OCI-LY3 (cell line): ENCODE measurements around the gene RNGTT.

Experiments
- H2AFZ ChIP-seq: fragments of 200-600, 300-600 bp; shearing (Covaris generic); 2 replicates; pipeline ENCODE4 v1.6.0; 2014; ENCODE audit warnings: antibody characterized with exemption, low read depth, low read length
- H3K27ac ChIP-seq: fragments of 200-600, 300-600 bp; sonication (generic); 2 replicates; pipeline ENCODE4 v1.5.1; 2014; ENCODE audit warnings: mild to moderate bottlenecking, low read length, moderate library complexity, mixed read lengths
- H3K27me3 ChIP-seq: fragments of 200-600, 300-600 bp; sonication (generic); 2 replicates; pipeline ENCODE4 v1.6.1; 2014; ENCODE audit warnings: low read depth, low read length, mixed read lengths
- H3K36me3 ChIP-seq: fragments of 200-600, 300-600 bp; sonication (generic); replicated peaks from 2 replicates; pipeline ENCODE3; 2014; ENCODE audit warnings: low read depth, low read length, mixed read lengths
- H3K4me1 ChIP-seq: fragments of 300-600, 200-600 bp; sonication (generic); 2 replicates; pipeline ENCODE4 v1.6.1; 2014; ENCODE audit warnings: low read length, mixed read lengths
- H3K4me2 ChIP-seq: fragments of 200-600, 300-600 bp; sonication (generic); 2 replicates; pipeline ENCODE4 v1.6.1; 2014; ENCODE audit warnings: low read length, mixed read lengths
- H3K4me3 ChIP-seq: fragments of 300-600, 200-600 bp; sonication (generic); 2 replicates; pipeline ENCODE4 v1.5.1; 2014; ENCODE audit warnings: antibody characterized with exemption, mild to moderate bottlenecking, low read length, moderate library complexity
- H3K79me2 ChIP-seq: fragments of 300-600, 200-600 bp; shearing (Covaris generic); 2 replicates; pipeline ENCODE4 v1.6.1; 2014; ENCODE audit warnings: mild to moderate bottlenecking, low read length, mixed read lengths
- H3K9ac ChIP-seq: fragments of 300-600, 200-600 bp; shearing (Covaris generic); 2 replicates; pipeline ENCODE4 v1.6.0; 2014; ENCODE audit warnings: mild to moderate bottlenecking, low read length, moderate library complexity
- H3K9me3 ChIP-seq: fragments of 200-600, 300-600 bp; shearing (Covaris generic); 2 replicates; pipeline ENCODE4 v1.6.1; 2014; ENCODE audit warnings: low read length, mixed read lengths; ENCODE audit not compliant: insufficient read depth
- H4K20me1 ChIP-seq: fragments of 200-600, 300-600 bp; sonication (generic); 2 replicates; pipeline ENCODE4 v1.6.1; 2016; ENCODE audit warnings: low read length, mixed read lengths; ENCODE audit not compliant: insufficient read depth
- CTCF ChIP-seq: fragments of 200-600, 300-600 bp; sonication (generic); IDR thresholded peaks from 2 replicates; pipeline ENCODE4 v1.5.1; 2014; ENCODE audit warnings: antibody characterized with exemption, low read length, low read depth
- EZH2phosphoT487 ChIP-seq: fragments of 200-600 bp; shearing (Covaris generic); IDR thresholded peaks from 2 replicates; pipeline ENCODE4 v1.6.1; 2018; ENCODE audit warnings: antibody characterized with exemption, mixed run types, low read depth

The RNGTT gene

DNA sequence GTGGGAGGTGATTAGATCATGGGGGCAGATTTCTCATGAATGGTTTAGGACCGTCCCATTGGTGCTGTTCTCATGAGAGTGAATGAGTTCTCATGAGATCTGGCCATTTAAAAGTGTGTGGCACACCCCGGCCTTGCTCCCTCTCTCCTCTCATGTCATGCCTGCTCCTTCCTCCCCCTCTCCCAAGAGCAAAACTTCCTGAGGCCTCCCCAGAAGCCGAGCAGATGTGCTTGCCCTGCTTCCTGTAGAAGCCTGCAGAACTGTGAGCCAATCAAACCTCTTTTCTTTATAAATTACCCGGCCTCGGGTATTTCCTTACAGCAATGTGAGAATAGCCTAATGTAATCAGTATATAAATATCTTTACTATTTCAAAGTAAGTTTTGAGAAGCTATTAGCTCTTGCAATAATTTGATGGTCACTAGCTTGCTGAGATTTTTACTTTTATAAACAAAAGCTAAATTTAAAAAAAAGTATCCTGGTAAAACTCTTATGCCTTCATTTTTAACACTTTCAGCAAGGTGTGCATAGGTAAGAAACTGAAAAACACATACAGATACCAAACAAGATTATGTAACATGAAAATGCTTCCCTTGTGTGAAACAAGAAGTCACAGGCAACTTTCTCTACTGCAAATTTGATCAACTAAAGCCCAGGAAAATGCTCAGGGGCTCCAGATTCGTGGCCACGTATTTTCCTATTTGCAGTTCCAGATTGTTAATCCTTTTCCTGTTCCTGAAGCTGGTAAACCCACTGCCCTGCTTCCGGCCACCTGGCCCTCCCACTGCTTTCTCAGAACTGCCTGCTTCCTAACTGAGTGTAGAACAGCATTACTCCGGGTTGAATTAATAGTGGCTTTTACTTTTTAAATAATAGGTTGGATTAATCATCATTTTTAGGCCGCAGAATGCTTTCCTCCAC is 402.1 kb downstream of the RNGTT start:
- Histone ChIP-seq H3K27me3 (no peaks in the 10 kb centered on the region), H3K79me2 (no peaks in the 10 kb centered on the region), H3K4me1 (no peaks in the 10 kb centered on the region), H3K9ac (no peak overlapping the region), H3K9me3 (no peaks in the 10 kb centered on the region), H2AFZ (no peak overlapping the region), H3K4me2 (no peak overlapping the region), H3K36me3 (no peaks in the 10 kb centered on the region), H4K20me1 (no peaks in the 10 kb centered on the region), H3K4me3 (no peak overlapping the region), H3K27ac (no peak overlapping the region)
- TF ChIP-seq EZH2phosphoT487: no peak
- TF ChIP-seq CTCF: no peak
